Measurements from ENCODE around the gene KCNJ3.

DNA sequence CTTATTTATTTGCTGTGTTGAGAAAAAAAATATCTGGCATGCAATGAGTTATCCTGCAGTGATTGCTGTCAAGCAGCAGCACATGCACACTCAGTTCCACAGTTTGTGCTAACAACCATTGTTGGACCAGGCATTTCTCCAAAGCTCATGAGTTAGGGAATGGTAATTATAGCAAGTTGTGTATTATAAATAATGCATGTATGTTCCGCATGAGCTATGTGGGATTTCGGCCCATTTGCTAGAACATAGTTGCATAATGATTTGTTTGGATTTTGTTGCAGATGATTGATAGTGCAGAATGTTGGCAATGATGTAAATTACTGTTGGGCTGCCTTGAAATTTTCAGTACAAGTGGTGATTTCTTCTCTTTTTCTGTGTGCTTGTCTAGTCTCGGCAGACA, 10.7 kb downstream of the KCNJ3 start:
- TF ChIP-seq POLR2A (IDR thresholded peaks at IDR 0.05; ENCODE audit: low read length) (no peak), GATA1 (IDR thresholded peaks at IDR 0.05; ENCODE audit: low read depth, low read length) (no peak)

Data from erythroblast (primary cell).